H1 (cell line): Measurements from ENCODE around the gene PERCC1. TPM values are rescaled to one million over a fixed set of nuclear protein-coding genes. Genes with fewer than 3 reads are reported as not detected.

Source experiments
- ASH2L ChIP-seq: fragments of 200-600, 300-600 bp; sonication (generic); IDR thresholded peaks from one replicate; pipeline ENCODE4 v1.7.1; 2017; ENCODE audit warnings: low read length
- CHD1 ChIP-seq: IDR thresholded peaks from 2 replicates; pipeline ENCODE4 v1.6.1; 2012; ENCODE audit warnings: low read depth, low read length, improper control_type of control experiment
- EP300 ChIP-seq, 2 experiments: IDR thresholded peaks; 1 replicate in 1 of 2; 2 replicates in 1 of 2; pipeline ENCODE4 v1.6.1; 2011 to 2012; ENCODE audit warnings: low read depth in 2 of 2, low read length in 2 of 2, mild to moderate bottlenecking in 2 of 2, borderline replicate concordance in 1 of 2, inconsistent platforms in 1 of 2, moderate library complexity in 1 of 2
- HDAC2 ChIP-seq, 2 experiments: fragments of 300-600 bp in 1 of 2; sonication (generic) in 1 of 2; IDR thresholded peaks; 2 replicates each; pipeline ENCODE4 v1.6.1; 2011 to 2012; ENCODE audit warnings: low read depth in 2 of 2, low read length in 2 of 2, mild to moderate bottlenecking in 2 of 2, moderate library complexity in 2 of 2, borderline replicate concordance in 1 of 2, inconsistent platforms in 1 of 2
- NRF1 ChIP-seq: IDR thresholded peaks from 2 replicates; pipeline ENCODE4 v1.6.1; 2011; ENCODE audit warnings: mild to moderate bottlenecking, low read depth, low read length, improper control_type of control experiment
- polyA plus RNA-seq, 7 experiments: library from polyadenylated mRNA; depleted of rRNA in 3 of 7; stranded (reverse) in 5 of 7; unstranded in 2 of 7; fragments of >200 nt in 5 of 7; fragments of 200-250 nt in 2 of 7; gene quantifications; 1 replicate in 5 of 7; 2 replicates in 1 of 7; 4 replicates in 1 of 7; pipeline versions ENCODE4 v1.2.1 to v1.2.3, GENCODE V29; 2011 to 2013; ENCODE audit warnings: missing spikeins in 2 of 7, mixed read lengths in 2 of 7
- total RNA-seq: library from RNA; stranded (reverse); fragmentation: NEBNext Ultra II Directional; extraction: Animal tissue kit (Norgen Biotek cat#: 25700); gene quantifications from 2 replicates; pipeline ENCODE4 v1.2.1, GENCODE V29; 2021

PERCC1 gene
- total and polyA plus RNA-seq, 2 of the 8 experiments (the other 6 are each of a cell fraction or from before 2014, with no cell fraction given), result not detected

- TF ChIP-seq HDAC2 (IDR thresholded peaks at IDR 0.05; ENCODE audit: borderline replicate concordance in 1 of 2, low read depth in 2 of 2, low read length in 2 of 2), result no peak
- no peak for TF ChIP-seq EP300 (IDR thresholded peaks at IDR 0.05; ENCODE audit: borderline replicate concordance in 1 of 2, low read depth in 2 of 2, low read length in 2 of 2)
- TF ChIP-seq ASH2L, result no peak
- no peak for TF ChIP-seq NRF1
- TF ChIP-seq CHD1, result no peak
Observed at GRCh38 chr16:1393613-1394176, 37.2 kb upstream of the PERCC1 start (continued).
